ENCODE data around the gene ABCG1.

The ABCG1 gene

GRCh38 chr21:42223826-42224575 is 5.1 kb downstream of the ABCG1 start:
- TF ChIP-seq RARB (CRISPR knock-in tag; IDR thresholded peaks at IDR 0.05) (no peak), TSHZ2 (CRISPR knock-in tag; IDR thresholded peaks at IDR 0.05) (no peak), PPARA (CRISPR knock-in tag; IDR thresholded peaks at IDR 0.05; ENCODE audit: borderline replicate concordance) (no peak), POU6F1 (CRISPR knock-in tag; IDR thresholded peaks at IDR 0.05; ENCODE audit: borderline replicate concordance, low read depth) (no peak), ZNF8 (CRISPR knock-in tag; IDR thresholded peaks at IDR 0.05) (no peak), ZNF70 (CRISPR knock-in tag; IDR thresholded peaks at IDR 0.05) (no peak), TOX (CRISPR knock-in tag; IDR thresholded peaks at IDR 0.05; ENCODE audit: borderline replicate concordance) (no peak), CSDC2 (CRISPR knock-in tag; IDR thresholded peaks at IDR 0.05) (no peak), SNAI2 (CRISPR knock-in tag; IDR thresholded peaks at IDR 0.05) (no peak), ZFP3 (CRISPR knock-in tag; IDR thresholded peaks at IDR 0.05) (no peak), BACH2 (CRISPR knock-in tag; IDR thresholded peaks at IDR 0.05; ENCODE audit: borderline replicate concordance) (no peak), ARNTL (CRISPR knock-in tag; IDR thresholded peaks at IDR 0.05; ENCODE audit: borderline replicate concordance, low read depth) (no peak), TCF4 (CRISPR knock-in tag; IDR thresholded peaks at IDR 0.05; ENCODE audit: borderline replicate concordance) (no peak), GLIS3 (CRISPR knock-in tag; IDR thresholded peaks at IDR 0.05) (no peak), ZFP30 (CRISPR knock-in tag; IDR thresholded peaks at IDR 0.05) (no peak), ESRRG (CRISPR knock-in tag; IDR thresholded peaks at IDR 0.05) (no peak), ZNF565 (CRISPR knock-in tag; conservative IDR thresholded peaks at IDR 0.05; ENCODE audit: low read depth) (no peak), CSRNP3 (CRISPR knock-in tag; IDR thresholded peaks at IDR 0.05) (no peak), PATZ1 (CRISPR knock-in tag; IDR thresholded peaks at IDR 0.05; ENCODE audit: borderline replicate concordance) (no peak), OSR1 (CRISPR knock-in tag; IDR thresholded peaks at IDR 0.05) (no peak)
- no peak for ATAC-seq

- TF ChIP-seq ARNTL (CRISPR knock-in tag; IDR thresholded peaks at IDR 0.05; ENCODE audit: borderline replicate concordance, low read depth), result no peak
- TF ChIP-seq GLIS3 (CRISPR knock-in tag; IDR thresholded peaks at IDR 0.05), result no peak
- TF ChIP-seq ZFP3 (CRISPR knock-in tag; IDR thresholded peaks at IDR 0.05), result no peak
- TF ChIP-seq CREB5 (CRISPR knock-in tag; IDR thresholded peaks at IDR 0.05; ENCODE audit: low read depth), result no peak
- TF ChIP-seq ZNF8 (CRISPR knock-in tag; IDR thresholded peaks at IDR 0.05), result no peak
- ATAC-seq, result no peak
These were observed 6.1 kb downstream of the ABCG1 start for GRCh38 chr21:42225042-42225441.

Data from SK-N-SH treated with all-trans-retinoic acid at 6 μM for 48 hours (cell line).